Head of caudate nucleus (tissue), 42 donors: ENCODE data around the gene MINPP1.
"Not testable (repeated sequence)": the region's sequence is repeated elsewhere in the genome, so short reads cannot be mapped to it uniquely, and the experiment has no call there.

Experiments
- DNase-seq, 42 donors: peaks; one replicate each; pipeline versions ENCODE4 v3.0.0 to v3.0.0-alpha.2; 2020 to 2021; ENCODE audit warnings: mixed read lengths in 7 of 42
- intact Hi-C: fragments of 100-400 bp; cut with DNase I; formaldehyde crosslinking; loops from one replicate; pipeline ENCODE4 v1.15.0; 2022

The MINPP1 gene

DNA sequence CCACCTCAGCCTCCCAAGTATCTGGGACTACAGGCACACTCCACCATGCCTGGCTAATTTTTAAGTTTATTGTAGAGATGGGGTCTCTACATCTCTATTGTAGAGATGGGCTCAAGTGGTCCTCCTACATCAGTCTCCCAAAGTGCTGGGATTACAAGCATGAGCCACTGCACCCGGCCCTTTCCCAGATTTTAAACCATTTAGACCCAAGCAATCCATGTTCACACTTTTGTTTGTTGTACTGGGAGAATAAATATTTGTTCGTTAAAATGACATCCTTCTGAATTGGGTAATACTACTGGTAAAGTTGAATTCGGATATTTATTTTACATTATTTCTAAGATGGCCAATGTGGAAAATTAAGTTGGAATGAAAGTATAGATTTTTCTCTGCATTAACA lies 52.7 kb downstream of the MINPP1 start:
- no peak for DNase-seq
- intact Hi-C loops = no loop called here

DNA sequence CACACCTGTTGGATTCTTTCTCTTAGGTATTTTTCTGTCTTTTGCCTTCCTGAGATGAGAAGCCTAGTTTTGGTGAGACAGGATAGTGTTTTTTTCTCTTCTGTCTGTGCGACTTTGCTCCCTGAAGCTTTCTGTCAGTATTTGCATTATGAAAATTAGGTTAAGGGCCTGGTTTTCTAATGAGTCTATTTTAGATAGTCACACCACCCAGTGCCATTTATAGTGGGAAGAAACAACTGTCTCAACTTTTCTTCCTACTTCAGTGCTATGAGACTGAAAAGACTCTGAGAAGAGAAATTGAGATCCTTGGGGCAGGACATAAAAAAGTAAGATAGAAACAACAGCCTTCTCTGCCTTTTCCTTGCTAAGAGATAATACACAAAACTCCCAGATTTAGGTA lies 53.6 kb downstream of the MINPP1 start:
- DNase-seq = no peak
- intact Hi-C loops = no loop called here

- intact Hi-C loops = no loop called here
- DNase-seq = no peak
These were observed 54.7 kb downstream of the MINPP1 start for GRCh38 chr10:87559392-87559791.

DNA sequence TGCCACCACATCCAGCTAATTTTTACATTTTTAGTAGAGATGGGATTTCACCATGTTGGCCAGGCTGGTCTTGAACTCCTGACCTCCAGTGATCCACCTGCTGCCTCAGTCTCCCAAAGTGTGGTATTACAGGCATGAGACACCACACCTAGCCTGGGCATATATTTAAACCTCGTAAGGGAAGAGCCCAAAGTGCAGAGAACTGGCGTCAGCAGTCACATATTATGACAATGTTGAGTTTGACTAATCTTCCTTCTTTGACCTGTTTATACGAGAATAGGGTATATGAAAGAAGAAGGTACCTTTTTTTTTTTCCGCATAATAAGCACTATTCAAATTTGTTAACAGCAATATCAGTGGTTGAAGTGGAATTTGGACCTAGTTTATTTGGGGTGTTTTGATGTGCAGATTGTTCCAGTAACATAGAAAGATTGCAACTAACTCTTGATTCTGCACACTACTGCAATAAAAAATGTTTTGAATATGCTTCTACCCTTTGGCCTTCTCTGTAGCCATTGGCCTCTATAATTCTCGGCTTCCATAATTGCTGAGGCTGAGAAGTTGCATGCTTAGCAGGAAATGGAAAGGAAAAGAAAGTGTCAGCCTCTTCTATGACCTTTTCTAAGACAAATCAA lies 55.9 kb downstream of the MINPP1 start:
- DNase-seq = no peak
- intact Hi-C loops = no loop called here

DNA sequence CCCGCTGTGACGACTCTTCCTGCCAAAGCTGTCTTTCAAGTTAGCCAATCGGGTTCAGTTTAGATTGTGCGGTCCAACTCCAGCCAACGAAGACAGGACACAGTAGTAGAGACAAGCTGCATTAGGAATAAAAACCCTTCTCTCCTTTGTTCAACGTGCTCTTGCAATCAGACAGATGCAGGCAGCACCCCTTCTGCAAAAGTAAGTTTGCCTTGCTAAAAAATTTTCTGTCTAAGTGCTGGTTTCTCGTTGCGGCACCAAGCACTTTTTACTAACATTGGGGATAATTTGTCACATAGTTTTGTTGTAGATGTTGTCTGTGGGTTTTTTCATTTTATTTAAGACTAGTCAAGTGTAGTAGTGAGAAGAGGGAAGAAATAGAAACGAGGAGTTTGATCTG lies 58.1 kb downstream of the MINPP1 start:
- DNase-seq = no peak
- intact Hi-C loops = no loop called here

DNA sequence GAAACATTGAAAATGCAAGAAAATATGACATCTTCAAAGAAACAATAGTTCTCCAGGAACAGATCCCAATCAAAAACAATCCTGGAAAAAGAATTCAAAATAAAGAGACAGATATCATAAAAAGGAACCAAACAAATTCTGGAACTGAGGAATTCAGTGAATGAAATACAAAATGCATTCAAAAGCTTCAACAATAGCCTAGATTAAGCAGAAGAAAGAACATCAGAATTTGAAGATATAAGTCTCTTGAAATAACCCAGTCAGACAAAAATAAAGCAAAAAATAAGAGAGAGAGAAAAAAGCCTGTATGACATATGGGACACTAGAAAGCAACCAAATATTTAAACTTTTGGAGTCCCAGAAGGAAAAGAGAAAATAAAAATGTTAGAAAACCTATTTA lies 60.3 kb downstream of the MINPP1 start:
- DNase-seq = no peak
- intact Hi-C loops = no loop called here

GRCh38 chr10:87575851-87576250 lies 71.2 kb downstream of the MINPP1 start:
- no peak for DNase-seq
- intact Hi-C loops = no loop called here

DNA sequence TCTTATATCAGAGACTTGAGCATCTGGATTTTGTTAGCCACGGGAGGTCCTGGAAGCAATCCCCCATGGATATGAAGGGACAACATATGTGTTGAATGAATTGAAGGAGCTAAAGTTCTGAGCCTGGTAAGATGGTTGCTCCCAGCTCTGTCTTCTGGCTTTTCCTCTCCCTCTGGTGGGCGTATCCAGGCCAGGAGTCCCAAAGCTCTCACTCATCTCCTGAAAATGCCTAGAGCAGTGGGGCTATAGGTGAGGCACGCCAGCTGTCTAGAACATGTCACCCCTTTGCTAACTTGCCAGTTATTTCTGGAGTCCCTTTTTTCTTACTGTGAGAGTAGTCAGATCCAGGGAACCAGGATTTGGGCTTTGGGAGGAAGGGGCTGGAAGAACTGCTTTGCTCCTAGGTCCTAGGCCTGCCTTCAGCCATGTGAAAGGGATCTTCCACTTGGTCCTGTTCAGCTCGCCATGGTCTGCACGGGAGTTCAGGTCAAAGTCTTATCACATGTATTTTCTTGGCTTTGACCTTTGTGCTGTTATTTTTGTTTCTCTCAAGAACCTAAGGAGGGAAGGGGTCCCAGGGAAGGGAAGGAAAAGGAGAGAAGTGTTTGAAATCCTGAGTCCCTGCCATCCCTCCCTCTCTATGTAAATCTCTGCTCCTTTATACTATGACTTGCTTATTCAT lies 73.6 kb downstream of the MINPP1 start:
- intact Hi-C loops = no loop called here
- no peak for DNase-seq

DNA sequence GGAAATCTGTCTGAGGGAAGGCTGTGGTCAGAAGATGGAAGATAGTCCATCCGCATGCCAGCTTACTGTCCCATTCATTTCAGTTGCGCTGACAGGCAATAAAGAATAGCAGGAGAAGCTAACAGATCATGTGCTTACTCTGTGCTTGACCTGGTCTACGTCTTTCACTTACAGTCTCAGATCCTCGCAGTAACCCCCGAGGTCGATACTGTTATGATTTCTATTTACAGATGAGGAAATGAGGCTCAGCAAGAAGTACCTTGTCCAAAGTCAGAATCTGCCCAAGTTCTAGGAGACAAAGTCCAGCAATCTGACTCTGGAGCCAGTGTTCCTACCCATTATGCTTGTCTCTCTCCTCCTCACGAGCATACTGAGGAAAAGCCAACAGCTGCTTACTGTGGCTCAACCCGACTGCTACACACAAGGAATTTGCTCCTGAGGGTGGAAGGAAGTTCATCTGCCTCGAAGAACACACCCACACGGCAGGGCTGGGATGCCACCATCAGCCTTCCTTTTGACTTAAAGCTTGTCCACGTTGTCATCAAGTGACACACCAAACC lies 74.2 kb downstream of the MINPP1 start:
- intact Hi-C loops = no loop called here

GRCh38 chr10:87579563-87579962 lies 74.9 kb downstream of the MINPP1 start:
- intact Hi-C loops = no loop called here
- DNase-seq = no peak

More for the DNA sequence above, 74.2 kb downstream of the MINPP1 start:
- no peak for DNase-seq

DNA sequence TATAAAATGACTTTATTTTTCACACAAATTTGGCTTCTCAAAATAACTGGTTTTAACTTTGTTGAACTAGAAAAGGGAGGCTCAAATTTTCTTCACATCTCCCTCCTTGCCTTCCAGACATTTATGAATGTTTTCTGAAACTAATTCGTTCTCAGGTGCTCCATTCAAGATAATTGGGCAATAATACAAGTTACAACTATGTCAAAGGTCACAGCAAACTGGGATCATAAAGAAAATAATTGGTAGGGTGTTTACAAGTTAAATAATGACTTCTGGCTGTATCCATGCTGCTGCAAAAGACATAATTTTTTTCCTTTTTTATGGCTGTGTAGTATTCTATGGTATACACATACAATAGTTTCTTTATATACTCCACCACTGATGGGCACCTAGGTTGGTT lies 75.3 kb downstream of the MINPP1 start:
- DNase-seq = no peak
- intact Hi-C loops = no loop called here

- intact Hi-C loops = no loop called here
- peak in 9 of 42 donors; percentile 11 to 50 (median 27) for DNase-seq
These were observed 81.1 kb downstream of the MINPP1 start for GRCh38 chr10:87585565-87586514.

GRCh38 chr10:87589645-87590051 lies 85.0 kb downstream of the MINPP1 start:
- intact Hi-C loops = no loop called here
- DNase-seq = no peak

GRCh38 chr10:87590705-87591588 lies 86.3 kb downstream of the MINPP1 start:
- DNase-seq = no peak
- intact Hi-C loops = no loop called here

DNA sequence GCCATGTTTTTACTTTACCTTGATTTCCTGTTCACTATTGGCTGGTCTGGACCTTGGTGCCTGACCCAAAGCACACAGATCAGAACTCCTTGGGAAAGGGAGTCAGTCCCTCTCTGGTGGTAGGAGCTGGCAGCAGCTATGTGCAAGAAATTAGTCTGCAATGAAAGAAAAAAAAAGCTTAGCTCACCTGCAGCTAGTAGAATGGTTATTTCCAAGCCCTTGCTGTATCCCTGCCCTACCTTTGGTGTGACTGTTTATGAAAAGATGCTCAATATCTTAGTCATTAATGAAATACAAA lies 86.8 kb downstream of the MINPP1 start:
- intact Hi-C loops = no loop called here
- no peak for DNase-seq

DNA sequence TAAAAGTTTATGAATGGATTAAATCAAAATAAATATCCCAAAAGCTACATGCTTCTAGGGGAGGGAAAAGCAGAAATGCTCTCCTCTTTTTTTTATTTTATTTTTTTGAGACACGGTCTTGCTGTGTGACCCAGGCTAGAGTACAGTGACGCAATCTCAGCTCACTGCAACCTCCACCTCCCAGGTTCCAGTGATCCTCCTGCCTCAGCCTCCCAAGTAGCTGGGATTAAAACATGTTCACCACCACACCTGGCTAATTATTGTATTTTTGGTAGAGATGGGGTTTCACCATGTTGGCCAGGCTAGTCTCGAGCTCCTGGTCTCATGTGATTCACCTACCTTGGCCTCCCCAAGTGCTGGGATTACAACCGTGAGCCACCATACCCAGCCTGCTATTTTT lies 88.2 kb downstream of the MINPP1 start:
- DNase-seq, intact Hi-C loops: not testable (repeated sequence)

DNA sequence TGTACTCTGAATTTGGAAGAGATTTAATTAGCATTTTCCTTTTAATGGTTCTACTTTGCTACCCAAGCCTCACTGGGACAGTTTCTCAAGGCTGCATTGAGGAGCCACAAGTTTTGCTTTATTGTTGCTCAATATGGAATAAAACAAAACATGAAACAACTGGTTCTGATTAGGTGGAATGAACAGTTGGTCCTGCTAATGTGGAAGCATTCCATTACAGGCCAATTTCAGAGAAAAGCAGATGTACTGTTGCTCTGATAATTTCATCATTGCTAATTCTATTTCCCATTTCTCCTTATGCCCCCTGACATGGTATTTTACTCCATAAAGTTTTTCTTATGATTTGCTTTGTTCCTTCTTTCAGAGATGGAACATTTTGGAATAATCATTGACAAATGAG lies 89.0 kb downstream of the MINPP1 start:
- no peak for DNase-seq
- intact Hi-C loops = no loop called here

- DNase-seq = no peak
- intact Hi-C loops = no loop called here
These were observed 89.5 kb downstream of the MINPP1 start for GRCh38 chr10:87594181-87594580.

GRCh38 chr10:87594864-87595263 lies 90.2 kb downstream of the MINPP1 start:
- no peak for DNase-seq
- intact Hi-C loops = no loop called here
